ENCODE results near the gene TIMM44. TPM values are rescaled to one million over a fixed set of nuclear protein-coding genes. Genes with fewer than 3 reads are reported as not detected.

TIMM44 gene
- polyA plus RNA-seq, 2 donors: 42.1 to 53.4 TPM

DNA sequence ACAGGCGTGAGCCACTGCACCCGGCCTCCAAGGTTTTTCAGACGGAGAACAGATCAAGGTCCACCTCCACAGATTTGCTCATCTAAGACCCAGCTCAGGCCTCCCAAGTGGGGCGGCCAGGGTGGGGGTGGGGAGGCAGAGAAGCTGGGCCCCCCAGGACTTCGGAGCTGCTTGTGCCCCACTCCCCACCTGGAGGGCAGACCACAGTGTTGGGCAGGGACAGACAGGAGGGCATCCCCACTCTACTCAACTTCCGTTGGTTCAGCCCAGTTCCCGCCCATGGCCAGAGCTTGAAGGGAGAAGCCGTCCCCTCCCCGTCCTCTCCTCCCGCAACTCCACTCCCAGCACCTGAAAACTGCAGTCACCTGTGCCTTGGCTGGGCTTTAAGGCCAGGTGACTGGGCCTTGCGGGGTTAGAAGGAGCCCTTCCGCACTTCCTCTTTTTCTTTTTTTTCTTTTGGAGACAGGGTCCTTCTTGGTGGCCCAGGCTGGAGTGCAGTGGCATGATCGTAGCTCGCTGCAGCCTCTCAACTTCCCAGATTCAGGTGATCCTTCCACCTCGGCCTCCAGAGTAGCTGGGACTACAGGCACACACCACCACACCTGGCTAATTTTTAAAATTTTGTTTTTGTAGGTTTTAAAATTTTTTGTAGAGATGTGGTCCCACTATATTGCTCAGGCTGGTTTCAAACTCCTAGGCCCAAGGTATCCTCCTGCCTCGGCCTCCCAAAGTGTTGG is 55.9 kb downstream of the TIMM44 start:
- peak overlapping the region in 1 of 2 donors; percentile 65 for H3K4me3 ChIP-seq (ENCODE audit: low read depth in 1 of 2, low read length in 2 of 2)
- peaks cover 0 to 3% of the 10 kb centered on the region in 2 donors for H3K4me1 ChIP-seq (ENCODE audit: control insufficient read depth in 2 of 2, insufficient read depth in 2 of 2, low read length in 1 of 2)
- H3K36me3 ChIP-seq (ENCODE audit: control insufficient read depth in 2 of 2, insufficient read depth in 2 of 2, low read length in 1 of 2): no peaks in the 10 kb centered on the region
- H3K27ac ChIP-seq (ENCODE audit: low read depth in 2 of 2, low read length in 1 of 2): no peak overlapping the region
- no peaks in the 10 kb centered on the region for H3K27me3 ChIP-seq (ENCODE audit: control insufficient read depth in 1 of 2, insufficient read depth in 2 of 2, low read length in 2 of 2)
- H3K9me3 ChIP-seq (ENCODE audit: control insufficient read depth in 2 of 2, insufficient read depth in 1 of 2, low read depth in 1 of 2, low read length in 1 of 2): no peaks in the 10 kb centered on the region
- WGBS, 2 donors: 79 to 88% methylated on average over 16 of the region's 16 CpGs

DNA sequence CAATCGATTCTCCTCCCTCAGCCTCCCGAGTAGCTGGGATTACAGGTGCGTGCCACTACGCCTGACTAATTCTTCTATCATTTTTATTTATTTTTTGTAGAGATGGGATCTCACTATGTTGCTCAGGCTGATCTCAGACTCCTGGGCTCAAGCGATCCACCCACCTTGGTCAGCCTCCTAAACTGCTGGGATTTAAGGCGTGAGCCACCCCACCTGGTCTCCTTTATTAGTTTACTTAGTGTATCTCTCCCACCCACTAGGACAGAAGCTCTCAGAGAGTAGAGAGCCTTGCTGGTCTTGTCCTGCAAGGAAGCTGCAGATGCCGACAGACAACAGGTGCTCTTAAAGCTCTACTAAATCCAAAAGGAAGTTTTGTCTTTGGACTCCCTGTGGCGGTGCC is 57.6 kb downstream of the TIMM44 start:
- no peak overlapping the region for H3K4me3 ChIP-seq (ENCODE audit: low read depth in 1 of 2, low read length in 2 of 2)
- H3K36me3 ChIP-seq (ENCODE audit: control insufficient read depth in 2 of 2, insufficient read depth in 2 of 2, low read length in 1 of 2): no peaks in the 10 kb centered on the region
- no peaks in the 10 kb centered on the region for H3K27me3 ChIP-seq (ENCODE audit: control insufficient read depth in 1 of 2, insufficient read depth in 2 of 2, low read length in 2 of 2)
- H3K9me3 ChIP-seq (ENCODE audit: control insufficient read depth in 2 of 2, insufficient read depth in 1 of 2, low read depth in 1 of 2, low read length in 1 of 2): no peaks in the 10 kb centered on the region
- 86 to 89% methylated on average over 8 of the region's 8 CpGs for WGBS, 2 donors
- H3K27ac ChIP-seq (ENCODE audit: low read depth in 2 of 2, low read length in 1 of 2): no peak overlapping the region
- peaks cover 0 to 3% of the 10 kb centered on the region in 2 donors for H3K4me1 ChIP-seq (ENCODE audit: control insufficient read depth in 2 of 2, insufficient read depth in 2 of 2, low read length in 1 of 2)

DNA sequence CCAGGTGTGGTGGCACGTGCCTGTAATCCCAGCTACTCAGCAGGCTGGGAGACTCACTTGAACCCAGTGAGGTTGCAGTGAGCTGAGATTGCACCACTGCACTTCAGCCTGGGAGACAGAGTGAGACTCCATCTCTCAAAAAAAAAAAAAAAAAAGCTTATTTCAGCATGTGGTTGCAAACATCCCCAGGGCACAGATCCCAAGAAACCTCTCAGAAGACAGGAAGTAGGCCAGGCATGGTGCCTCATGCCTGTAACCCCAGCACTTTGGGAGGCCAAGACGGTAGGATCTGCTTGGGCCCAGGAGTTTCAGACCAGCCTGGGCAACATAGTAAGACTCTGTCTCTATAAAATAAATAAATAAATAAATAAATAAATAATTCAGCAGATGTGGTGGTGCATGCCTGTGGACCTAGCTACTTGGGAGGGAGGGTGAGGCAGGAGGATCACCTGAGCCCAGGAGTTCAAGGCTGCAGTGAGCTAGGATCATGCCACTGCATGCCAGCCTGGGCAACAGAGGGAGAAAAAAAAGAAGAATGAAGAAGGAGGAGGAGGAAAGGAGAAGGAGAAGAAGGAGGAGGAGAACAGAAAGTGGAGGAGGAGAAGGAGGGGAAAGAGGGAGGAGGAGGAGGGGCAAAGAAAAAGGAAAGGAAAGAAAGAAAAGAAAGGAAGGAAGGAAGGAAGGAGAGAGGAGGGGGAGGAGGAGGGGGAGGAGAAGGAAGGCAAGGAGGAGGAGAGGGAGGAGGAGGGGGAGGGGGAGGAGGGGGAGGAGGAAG is 59.5 kb downstream of the TIMM44 start:
- 69 to 83% methylated on average over 2 of the region's 2 CpGs for WGBS, 2 donors
- H3K36me3 ChIP-seq (ENCODE audit: control insufficient read depth in 2 of 2, insufficient read depth in 2 of 2, low read length in 1 of 2): no peaks in the 10 kb centered on the region
- H3K27me3 ChIP-seq (ENCODE audit: control insufficient read depth in 1 of 2, insufficient read depth in 2 of 2, low read length in 2 of 2): no peaks in the 10 kb centered on the region
- H3K4me1 ChIP-seq (ENCODE audit: control insufficient read depth in 2 of 2, insufficient read depth in 2 of 2, low read length in 1 of 2): peaks cover 0 to 2% of the 10 kb centered on the region in 2 donors
- H3K27ac ChIP-seq (ENCODE audit: low read depth in 2 of 2, low read length in 1 of 2): no peak overlapping the region
- no peak overlapping the region for H3K4me3 ChIP-seq (ENCODE audit: low read depth in 1 of 2, low read length in 2 of 2)
- no peaks in the 10 kb centered on the region for H3K9me3 ChIP-seq (ENCODE audit: control insufficient read depth in 2 of 2, insufficient read depth in 1 of 2, low read depth in 1 of 2, low read length in 1 of 2)

DNA sequence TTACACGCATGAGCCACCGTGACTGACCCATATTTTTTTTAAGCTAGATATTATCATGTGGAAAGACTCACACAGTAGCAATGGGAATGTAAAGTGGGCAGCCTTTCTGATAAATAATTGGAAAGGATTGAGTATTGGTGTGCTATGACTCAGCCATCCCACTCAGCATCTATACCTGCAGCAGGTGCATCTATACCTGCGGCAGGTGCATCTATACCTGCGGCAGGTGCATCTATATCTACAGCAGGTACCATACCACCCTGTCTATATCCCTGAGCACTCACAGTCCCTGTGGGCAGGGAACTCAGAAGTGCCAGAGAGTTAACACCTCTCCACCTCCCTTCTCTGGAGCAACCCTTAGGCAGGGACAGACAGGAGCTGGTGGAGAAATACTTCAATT is 60.4 kb downstream of the TIMM44 start:
- no peaks in the 10 kb centered on the region for H3K4me1 ChIP-seq (ENCODE audit: control insufficient read depth in 2 of 2, insufficient read depth in 2 of 2, low read length in 1 of 2)
- no peaks in the 10 kb centered on the region for H3K36me3 ChIP-seq (ENCODE audit: control insufficient read depth in 2 of 2, insufficient read depth in 2 of 2, low read length in 1 of 2)
- H3K27me3 ChIP-seq (ENCODE audit: control insufficient read depth in 1 of 2, insufficient read depth in 2 of 2, low read length in 2 of 2): no peaks in the 10 kb centered on the region
- H3K9me3 ChIP-seq (ENCODE audit: control insufficient read depth in 2 of 2, insufficient read depth in 1 of 2, low read depth in 1 of 2, low read length in 1 of 2): no peaks in the 10 kb centered on the region
- 77 to 78% methylated on average over 4 of the region's 4 CpGs for WGBS, 2 donors
- H3K4me3 ChIP-seq (ENCODE audit: low read depth in 1 of 2, low read length in 2 of 2): no peak overlapping the region
- H3K27ac ChIP-seq (ENCODE audit: low read depth in 2 of 2, low read length in 1 of 2): no peak overlapping the region

DNA sequence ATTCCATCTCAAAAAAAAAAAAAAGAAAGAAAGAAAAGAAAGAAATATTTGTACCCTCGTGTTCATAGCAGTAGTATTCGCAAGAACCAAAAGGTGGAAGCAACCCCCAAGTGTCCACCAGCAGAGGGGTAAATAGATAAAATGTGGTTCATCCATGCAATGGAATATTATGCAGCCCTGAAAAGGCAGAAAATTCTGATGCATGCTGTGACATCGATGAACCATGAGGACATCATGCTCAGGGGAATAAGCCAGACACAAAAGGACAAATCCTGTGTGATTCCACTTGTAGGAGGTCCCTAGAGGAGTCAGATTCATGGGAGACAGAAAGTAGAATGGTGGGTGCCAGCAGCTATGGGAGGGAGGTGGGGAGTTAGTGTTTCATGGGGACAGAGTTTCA is 61.6 kb downstream of the TIMM44 start:
- H3K4me1 ChIP-seq (ENCODE audit: control insufficient read depth in 2 of 2, insufficient read depth in 2 of 2, low read length in 1 of 2): no peaks in the 10 kb centered on the region

DNA sequence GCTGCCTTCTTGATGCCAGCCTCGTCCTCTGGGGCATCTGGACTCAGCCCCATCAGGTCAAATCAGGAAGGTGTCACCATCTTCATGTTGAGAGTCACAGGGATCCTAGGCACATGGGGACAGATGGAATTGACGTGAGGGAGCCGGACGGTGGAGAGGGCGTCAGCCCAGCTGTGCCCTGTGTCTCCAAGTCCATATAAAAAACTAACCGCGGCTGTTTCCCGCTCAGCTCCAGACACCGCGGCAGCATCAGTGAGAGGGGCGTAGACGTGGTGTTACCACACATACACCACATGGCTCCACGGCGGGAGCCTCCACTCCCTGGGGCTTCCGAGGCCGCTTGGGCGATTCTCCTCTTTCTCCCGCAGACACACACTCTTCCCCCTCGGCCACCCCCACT is 63.6 kb downstream of the TIMM44 start:
- no peak overlapping the region for H3K4me3 ChIP-seq (ENCODE audit: low read depth in 1 of 2, low read length in 2 of 2)
- WGBS, 2 donors: 86% methylated on average over 19 of the region's 19 CpGs
- H3K4me1 ChIP-seq (ENCODE audit: control insufficient read depth in 2 of 2, insufficient read depth in 2 of 2, low read length in 1 of 2): no peaks in the 10 kb centered on the region
- H3K27ac ChIP-seq (ENCODE audit: low read depth in 2 of 2, low read length in 1 of 2): no peak overlapping the region
- peaks cover under 1 to 2% of the 10 kb centered on the region in 2 donors for H3K27me3 ChIP-seq (ENCODE audit: control insufficient read depth in 1 of 2, insufficient read depth in 2 of 2, low read length in 2 of 2)
- H3K9me3 ChIP-seq (ENCODE audit: control insufficient read depth in 2 of 2, insufficient read depth in 1 of 2, low read depth in 1 of 2, low read length in 1 of 2): peaks cover 0 to 1% of the 10 kb centered on the region in 2 donors
- no peaks in the 10 kb centered on the region for H3K36me3 ChIP-seq (ENCODE audit: control insufficient read depth in 2 of 2, insufficient read depth in 2 of 2, low read length in 1 of 2)

More for the DNA sequence above, 61.6 kb downstream of the TIMM44 start:
- H3K9me3 ChIP-seq (ENCODE audit: control insufficient read depth in 2 of 2, insufficient read depth in 1 of 2, low read depth in 1 of 2, low read length in 1 of 2): no peaks in the 10 kb centered on the region
- no peaks in the 10 kb centered on the region for H3K36me3 ChIP-seq (ENCODE audit: control insufficient read depth in 2 of 2, insufficient read depth in 2 of 2, low read length in 1 of 2)
- 91 to 93% methylated on average over 3 of the region's 3 CpGs for WGBS, 2 donors
- H3K27me3 ChIP-seq (ENCODE audit: control insufficient read depth in 1 of 2, insufficient read depth in 2 of 2, low read length in 2 of 2): no peaks in the 10 kb centered on the region
- no peak overlapping the region for H3K4me3 ChIP-seq (ENCODE audit: low read depth in 1 of 2, low read length in 2 of 2)
- no peak overlapping the region for H3K27ac ChIP-seq (ENCODE audit: low read depth in 2 of 2, low read length in 1 of 2)

DNA sequence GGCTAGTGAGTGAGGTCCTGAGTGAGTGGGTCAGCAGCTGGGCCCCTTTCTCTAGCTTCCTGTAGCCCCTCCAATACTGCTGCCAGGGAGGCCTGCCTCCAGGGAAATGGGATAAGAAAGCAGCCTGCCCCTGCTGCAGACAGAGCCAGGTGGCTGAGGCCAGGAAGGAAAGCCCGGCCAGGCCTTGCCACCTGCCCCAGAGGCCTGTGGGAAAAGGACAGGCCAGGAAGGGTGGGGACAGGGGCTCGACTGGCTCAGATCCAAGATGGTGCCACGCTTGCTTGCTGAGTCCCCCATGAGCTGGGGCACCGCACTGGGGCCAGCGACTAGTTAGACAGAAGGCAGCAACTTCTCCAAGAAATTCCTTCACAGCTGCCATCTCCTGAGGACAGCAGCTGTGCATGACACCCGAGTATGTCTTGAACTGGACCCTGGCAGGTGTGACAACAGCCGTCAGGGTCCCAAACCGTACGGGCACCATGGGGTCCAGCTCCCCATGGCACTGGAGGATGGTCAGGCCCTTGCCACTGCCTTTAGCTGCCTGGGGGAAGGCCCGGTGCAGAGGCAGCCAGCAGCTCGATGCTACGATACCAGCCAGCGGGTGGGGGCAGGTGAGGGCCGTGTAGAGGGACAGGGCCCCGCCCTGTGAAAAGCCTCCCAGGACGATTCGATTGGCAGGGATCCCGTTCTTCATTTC is 64.2 kb downstream of the TIMM44 start:
- WGBS, 2 donors: 57 to 60% methylated on average over 17 to 18 of the region's 18 CpGs
- no peaks in the 10 kb centered on the region for H3K4me1 ChIP-seq (ENCODE audit: control insufficient read depth in 2 of 2, insufficient read depth in 2 of 2, low read length in 1 of 2)
- H3K4me3 ChIP-seq (ENCODE audit: low read depth in 1 of 2, low read length in 2 of 2): no peak overlapping the region
- peaks cover 0 to 4% of the 10 kb centered on the region in 2 donors for H3K9me3 ChIP-seq (ENCODE audit: control insufficient read depth in 2 of 2, insufficient read depth in 1 of 2, low read depth in 1 of 2, low read length in 1 of 2)
- no peak overlapping the region for H3K27ac ChIP-seq (ENCODE audit: low read depth in 2 of 2, low read length in 1 of 2)
- no peaks in the 10 kb centered on the region for H3K36me3 ChIP-seq (ENCODE audit: control insufficient read depth in 2 of 2, insufficient read depth in 2 of 2, low read length in 1 of 2)
- peaks cover 3 to 8% of the 10 kb centered on the region in 2 donors for H3K27me3 ChIP-seq (ENCODE audit: control insufficient read depth in 1 of 2, insufficient read depth in 2 of 2, low read length in 2 of 2)

DNA sequence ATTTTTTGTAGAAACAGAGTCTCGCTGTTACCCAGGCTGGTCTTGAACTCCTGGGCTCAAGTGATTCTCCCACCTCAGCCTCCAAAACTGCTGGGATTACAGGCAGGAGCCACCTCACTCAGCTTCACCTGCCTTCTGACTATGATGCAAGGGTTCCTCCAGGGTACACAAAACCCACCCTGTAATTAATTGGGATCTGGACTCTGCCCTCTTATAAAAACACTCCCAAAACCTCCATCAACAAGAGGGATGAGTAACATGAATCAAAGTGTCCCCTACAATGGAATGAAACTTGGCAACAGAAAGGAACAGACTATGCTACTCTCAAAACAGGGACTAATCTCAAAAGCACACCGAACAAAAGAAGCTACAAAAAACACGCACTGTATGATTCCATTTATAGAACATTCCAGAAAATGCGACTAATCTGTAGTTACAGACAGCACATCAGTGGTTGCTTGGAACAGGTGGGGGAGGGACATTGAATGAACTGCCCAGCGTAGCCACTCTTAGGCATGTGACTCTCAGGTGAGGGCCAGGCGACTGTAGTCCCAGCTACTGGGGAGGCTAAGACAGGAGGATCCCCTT is 66.1 kb downstream of the TIMM44 start:
- H3K9me3 ChIP-seq (ENCODE audit: control insufficient read depth in 2 of 2, insufficient read depth in 1 of 2, low read depth in 1 of 2, low read length in 1 of 2): peaks cover 0 to 4% of the 10 kb centered on the region in 2 donors
- peaks cover 0 to 1% of the 10 kb centered on the region in 2 donors for H3K4me1 ChIP-seq (ENCODE audit: control insufficient read depth in 2 of 2, insufficient read depth in 2 of 2, low read length in 1 of 2)
- H3K27me3 ChIP-seq (ENCODE audit: control insufficient read depth in 1 of 2, insufficient read depth in 2 of 2, low read length in 2 of 2): peaks cover 3 to 23% of the 10 kb centered on the region in 2 donors
- H3K4me3 ChIP-seq (ENCODE audit: low read depth in 1 of 2, low read length in 2 of 2): no peak overlapping the region
- no peak overlapping the region for H3K27ac ChIP-seq (ENCODE audit: low read depth in 2 of 2, low read length in 1 of 2)
- 67 to 70% methylated on average over 6 of the region's 6 CpGs for WGBS, 2 donors
- H3K36me3 ChIP-seq (ENCODE audit: control insufficient read depth in 2 of 2, insufficient read depth in 2 of 2, low read length in 1 of 2): no peaks in the 10 kb centered on the region
